K562 (cell line): Measurements from ENCODE around the gene DNALI1. TPM values are rescaled to one million over a fixed set of nuclear protein-coding genes. Genes with fewer than 3 reads are reported as not detected.

Experiments used
- ATAC-seq: fragments of 200-7000 bp; cut with Tn5 transposase; 3 replicates; pipeline ENCODE4 v1.9.1; 2020; ENCODE audit warnings: moderate library complexity
- BruUV-seq: library from RNA; stranded (reverse); fragments of 400-500 nt; replicated peaks from 2 replicates; lab custom pipeline; 2021; lab: Mats Ljungman, UMichigan
- CTCF ChIA-PET: fragments of 300-600 bp; formaldehyde crosslinking; extraction: SDS; loops from one replicate; lab custom pipeline; 2021; ENCODE audit warnings: low intra/inter-chr PET ratio; lab: Yijun Ruan, JAX
- POLR2A ChIA-PET: fragments of 300-600, 350-650 bp; sonication (Branson Sonifier 250); formaldehyde crosslinking; extraction: SDS; loops from one replicate; lab custom pipeline; 2021; ENCODE audit warnings: antibody characterized with exemption, inconsistent platforms; lab: Yijun Ruan, JAX
- DNase-seq, 4 experiments: peaks; one replicate each; pipeline versions ENCODE4 v3.0.0 to v3.0.0-alpha.2; 2011 to 2018; ENCODE audit warnings: low spot score in 3 of 4, mixed read lengths in 3 of 4; ENCODE audit errors: extremely low read depth in 1 of 4
- FAIRE-seq: peaks from 2 replicates; lab custom pipeline; 2011; peaks lifted over from hg19 to GRCh38; lab: Jason Lieb, UNC
- H2AFZ ChIP-seq: 2 replicates; pipeline ENCODE4 v1.6.0; 2011; ENCODE audit warnings: low read depth, low read length, control low read depth, inconsistent platforms
- H3K27ac ChIP-seq: fragments of 200-600 bp; 3 replicates; pipeline ENCODE4 v1.8.0; 2011; ENCODE audit warnings: low read depth, mild to moderate bottlenecking, control low read depth, inconsistent platforms, low read length, moderate library complexity, mixed read lengths; ENCODE audit errors: extremely low read depth
- H3K27me3 ChIP-seq, 2 experiments: fragments of 300-600 bp in 1 of 2; 2 replicates in 1 of 2; 3 replicates in 1 of 2; pipeline versions ENCODE4 v1.6.0 to v1.8.0; 2011; ENCODE audit warnings: inconsistent platforms in 2 of 2, low read length in 2 of 2, mild to moderate bottlenecking in 1 of 2, mixed read lengths in 1 of 2, moderate library complexity in 1 of 2; ENCODE audit not compliant: control insufficient read depth in 2 of 2, insufficient read depth in 2 of 2
- H3K36me3 ChIP-seq: fragments of 300-600 bp; 3 replicates; pipeline ENCODE4 v1.8.0; 2011; ENCODE audit warnings: mild to moderate bottlenecking, low read length, inconsistent platforms; ENCODE audit not compliant: control insufficient read depth, insufficient read depth
- H3K4me1 ChIP-seq, 2 experiments: fragments of 200-600 bp in 1 of 2; replicated peaks in 1 of 2; 2 replicates in 1 of 2; 3 replicates in 1 of 2; pipeline versions ENCODE4 v1.5.1 to v1.8.0; 2011; ENCODE audit warnings: inconsistent platforms in 2 of 2, low read length in 2 of 2, mild to moderate bottlenecking in 1 of 2, mixed read lengths in 1 of 2, moderate library complexity in 1 of 2; ENCODE audit not compliant: control insufficient read depth in 2 of 2, insufficient read depth in 2 of 2
- H3K4me2 ChIP-seq: 2 replicates; pipeline ENCODE4 v1.6.1; 2011; ENCODE audit warnings: low read length, control low read depth, inconsistent platforms, mixed read lengths; ENCODE audit not compliant: insufficient read depth
- H3K4me3 ChIP-seq: fragments of 200-600 bp; sonication (generic), shearing (Covaris generic); 2 replicates; pipeline ENCODE4 v1.5.1; 2016; ENCODE audit warnings: control low read depth, inconsistent platforms
- H3K79me2 ChIP-seq: fragments of 200-600 bp; 3 replicates; pipeline ENCODE4 v1.8.0; 2011; ENCODE audit warnings: low read length, inconsistent platforms; ENCODE audit not compliant: control insufficient read depth, insufficient read depth
- H3K9ac ChIP-seq, 2 experiments: 2 replicates each; pipeline versions ENCODE4 v1.6.0 to v1.6.1; 2011; ENCODE audit warnings: low read depth in 2 of 2, low read length in 2 of 2, control low read depth in 1 of 2, inconsistent platforms in 1 of 2, mild to moderate bottlenecking in 1 of 2, mixed read lengths in 1 of 2; ENCODE audit not compliant: insufficient read depth in 1 of 2
- H3K9me1 ChIP-seq: one replicate; pipeline ENCODE4 v1.6.0; 2011; ENCODE audit warnings: inconsistent platforms, mild to moderate bottlenecking, low read length, moderate library complexity; ENCODE audit not compliant: control insufficient read depth, insufficient read depth
- H3K9me3 ChIP-seq: replicated peaks from 2 replicates; pipeline ENCODE4 v1.5.1; 2011; ENCODE audit warnings: low read depth, low read length, inconsistent platforms; ENCODE audit not compliant: control insufficient read depth, insufficient read depth
- H4K20me1 ChIP-seq: replicated peaks from 2 replicates; pipeline ENCODE4 v1.6.1; 2011; ENCODE audit warnings: low read length, inconsistent platforms, mixed read lengths; ENCODE audit not compliant: control insufficient read depth, insufficient read depth
- NCOA2 ChIP-seq, 2 experiments: fragments of 450-650 bp; IDR thresholded peaks; 2 replicates each; pipeline ENCODE4 v1.6.1; 2018; ENCODE audit warnings: mild to moderate bottlenecking in 2 of 2, moderate library complexity in 1 of 2; ENCODE audit not compliant: partially characterized antibody in 2 of 2
- TEAD4 ChIP-seq, 2 experiments: sonication (generic) in 1 of 2; formaldehyde crosslinking in 1 of 2; IDR thresholded peaks; 2 replicates each; pipeline versions ENCODE4 v1.6.1 to v1.8.0; 2012 to 2022; ENCODE audit warnings: borderline replicate concordance in 1 of 2, inconsistent platforms in 1 of 2, low read length in 1 of 2, mild to moderate bottlenecking in 1 of 2, missing genetic modification reagents in 1 of 2
- ZNF232 ChIP-seq: sonication (generic); formaldehyde crosslinking; IDR thresholded peaks from 2 replicates; pipeline ENCODE4 v1.8.0; 2022; ENCODE audit warnings: mild to moderate bottlenecking, missing genetic modification reagents
- WGBS: fragments of 100-300 bp; shearing (Covaris generic); methylation state at CpG from one replicate; pipeline ENCODE4 v1.1.6; 2016; ENCODE audit warnings: low coverage, mixed read lengths; ENCODE audit not compliant: insufficient coverage; ENCODE audit errors: missing lambda C conversion rate; 5-methylcytosine and 5-hydroxymethylcytosine counted together
- in situ Hi-C: fragments of 300-500 bp; cut with MboI; formaldehyde crosslinking; loops from 4 replicates; pipeline ENCODE4 v1.15.0; 2018; ENCODE audit warnings: inconsistent platforms, mixed read lengths
- intact Hi-C: fragments of 100-400 bp; cut with micrococcal nuclease; formaldehyde crosslinking; loops from 2 replicates; pipeline ENCODE4 v1.14.2; 2022
- polyA plus RNA-seq, 8 experiments: library from polyadenylated mRNA; depleted of rRNA in 4 of 8; stranded (reverse) in 5 of 8; unstranded in 3 of 8; fragments of >200 nt; fragmentation: Nextera tagmentation in 2 of 8; fragmentation: Illumina TruSeq in 1 of 8; extraction: Ambion mirVana in 2 of 8; extraction: Trizol in 1 of 8; gene quantifications; 2 replicates each; pipeline versions ENCODE4 v1.2.1 to v1.2.3, GENCODE V29; 2011 to 2014; ENCODE audit warnings: inconsistent platforms in 1 of 8, missing spikeins in 1 of 8
- total RNA-seq, 7 experiments: library from RNA; depleted of rRNA in 6 of 7; stranded (reverse); fragments of >200 nt in 6 of 7; fragmentation: Illumina TruSeq in 2 of 7; extraction: Trizol in 2 of 7; gene quantifications; 2 replicates each; pipeline versions ENCODE4 v1.2.1 to v1.2.3, GENCODE V29; 2011 to 2021; ENCODE audit warnings: low replicate concordance in 1 of 7

The DNALI1 gene
- total and polyA plus RNA-seq, 9 of the 15 experiments (the other 6 are each of a cell fraction or from before 2014, with no cell fraction given) = 0.87 to 5.6 (median 1.2) TPM

GRCh38 chr1:37553598-37553926 is 3.2 kb upstream of the DNALI1 start:
- ATAC-seq (peak; percentile 11), FAIRE-seq (no peak), DNase-seq (peak in 3 of 4 experiments; percentile 25 to 34 (median 31))
- H3K9me3 ChIP-seq = peaks cover 9% of the 10 kb centered on the region
- H3K9ac ChIP-seq = peak overlapping the region; percentile 91 to 95
- TF ChIP-seq TEAD4 (IDR thresholded peaks at IDR 0.05; ENCODE audit: low read length) = peak; percentile 15; the same call in 1 of the 2 replicates
- TF ChIP-seq TEAD4 (CRISPR knock-in tag; IDR thresholded peaks at IDR 0.05; ENCODE audit: borderline replicate concordance) = no peak
- no peak for TF ChIP-seq NCOA2 (IDR thresholded peaks at IDR 0.05; ENCODE audit: partially characterized antibody in 2 of 2)
- 0 out of 2 replicates have a peak, but pooled peaks have one; percentile 63 for TF ChIP-seq ZNF232 (CRISPR knock-in tag)
- H3K4me1 ChIP-seq = peaks cover 18 to 22% of the 10 kb centered on the region in 2 experiments
- under 1% methylated on average over 11 of the region's 11 CpGs for WGBS
- peak overlapping the region; percentile 83 for H2AFZ ChIP-seq
- intact Hi-C loops (loop anchor here (10.0 kb wide), 1 partner anchor 79 kb away; the partner anchor contains the start of gene ZC3H12A), in situ Hi-C loops (no loop called here)
- peak overlapping the region; percentile 86 for H3K27ac ChIP-seq
- ChIA-PET POLR2A (interaction anchor here (0.6 to 2.9 kb wide), 8 partner anchors 10 to 447 kb away, joined by 3 to 18 read pairs (median 4); partner anchors contain the start of gene MEAF6), CTCF (no interaction called here)
- 0 out of 2 replicates have a peak, but pooled peaks cover 14% of the 10 kb centered on the region for H4K20me1 ChIP-seq
- H3K36me3 ChIP-seq = peaks cover 42% of the 10 kb centered on the region
- peak overlapping the region; percentile 99 for H3K4me2 ChIP-seq
- H3K9me1 ChIP-seq = peaks cover 7% of the 10 kb centered on the region
- TSS peak; percentile 55 for BruUV-seq
- H3K27me3 ChIP-seq = no peaks in the 10 kb centered on the region
- peaks cover 33% of the 10 kb centered on the region for H3K79me2 ChIP-seq
- peak overlapping the region; percentile 82 for H3K4me3 ChIP-seq
